Adipose tissue (tissue), 3 donors: Measurements from ENCODE around the gene OR4M1. TPM values are rescaled to one million over a fixed set of nuclear protein-coding genes. Genes with fewer than 3 reads are reported as not detected.
"Not testable (repeated sequence)": the region's sequence is repeated elsewhere in the genome, so short reads cannot be mapped to it uniquely, and the experiment has no call there.

Experiments used
- H3K27ac ChIP-seq: one replicate; pipeline ENCODE4 v1.5.1; 2013; ENCODE audit warnings: low read depth, low read length
- WGBS, 3 donors: extraction: QIAGEN DNeasy Blood & Tissue Kit; methylation state at CpG; one replicate each; pipeline ENCODE4 v1.1.7; 2013; 5-methylcytosine and 5-hydroxymethylcytosine counted together
- polyA plus RNA-seq, 3 donors: library from polyadenylated mRNA; stranded (reverse); fragments of 200-250 nt; gene quantifications; one replicate each; pipeline ENCODE4 v1.2.3, GENCODE V29; 2013
- donor health status: healthy with polysubstance abuse.
- donor health status: Bipolar disorder and iron deficiency.
- donor health status: healthy.

Gene OR4M1
- polyA plus RNA-seq, 3 donors: not detected

DNA sequence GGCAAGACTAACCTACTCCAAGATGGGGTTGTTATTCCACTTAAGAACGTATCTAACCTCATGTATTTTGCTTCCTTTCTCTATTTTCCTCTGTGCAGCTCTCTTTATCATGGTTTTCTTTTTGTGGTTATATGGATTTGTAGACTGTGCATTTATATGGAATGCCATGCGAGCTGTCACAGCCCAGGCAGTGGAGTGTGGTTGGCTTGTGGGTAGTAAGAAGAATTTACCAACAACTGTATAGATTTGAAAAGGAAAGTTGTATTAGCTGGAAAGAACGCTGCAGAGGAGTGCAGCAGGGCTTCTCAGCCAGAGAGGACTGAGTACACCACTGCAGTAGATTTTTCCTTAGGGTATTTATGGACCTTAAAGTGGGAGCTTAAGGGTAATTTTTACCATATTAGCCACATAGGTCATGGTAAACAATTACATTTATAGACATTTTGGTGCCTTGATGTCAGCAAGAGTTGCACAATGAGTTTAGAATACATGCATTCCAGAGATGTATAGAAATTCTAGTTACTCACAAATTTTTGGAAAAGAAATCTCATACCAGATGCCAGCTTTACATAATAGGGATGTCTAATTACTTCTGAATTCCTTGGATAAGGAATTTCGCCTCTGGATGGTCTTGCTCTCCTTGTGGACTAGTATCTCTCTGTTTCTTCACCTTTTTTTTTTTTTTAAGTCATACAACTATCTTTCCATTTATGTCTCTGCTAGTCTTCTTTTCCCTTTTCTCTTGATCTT, 40.0 kb downstream of the OR4M1 start:
- 49 to 59% (median 55%) methylated on average over 4 of the region's 4 CpGs for WGBS, 3 donors
- H3K27ac ChIP-seq: not testable (repeated sequence)

- not testable (repeated sequence) for H3K27ac ChIP-seq
- 31 to 70% (median 65%) methylated on average over 1 of the region's 1 CpG for WGBS, 3 donors
Observed at GRCh38 chr14:19819879-19820278, 46.6 kb downstream of the OR4M1 start.

- WGBS, 3 donors: 58 to 73% (median 69%) methylated on average over 6 of the region's 6 CpGs
- H3K27ac ChIP-seq: not testable (repeated sequence)
Observed at GRCh38 chr14:19821016-19821415, 47.7 kb downstream of the OR4M1 start.

DNA sequence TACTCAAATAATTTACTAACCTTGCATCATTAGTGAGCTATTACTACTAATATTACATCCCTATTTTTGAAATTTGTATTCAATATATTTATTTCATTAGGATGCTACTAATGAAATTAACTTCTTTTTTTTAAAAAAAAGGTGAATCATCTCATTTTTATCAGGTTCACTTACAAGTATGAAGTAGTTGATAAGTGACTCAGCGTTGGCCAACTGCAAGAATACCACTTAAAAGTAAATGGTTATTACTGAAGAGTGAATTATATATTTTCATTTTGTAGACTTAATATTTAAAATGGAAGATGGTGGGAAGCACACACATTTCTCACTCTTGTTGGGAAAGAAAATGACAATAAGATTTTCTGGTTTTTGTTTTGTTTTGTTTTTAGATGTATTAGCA, 49.9 kb downstream of the OR4M1 start:
- 32 to 51% (median 49%) methylated on average over 1 of the region's 1 CpG for WGBS, 3 donors
- no peak overlapping the region for H3K27ac ChIP-seq

- WGBS, 3 donors: 19 to 30% (median 30%) methylated on average over 1 of the region's 1 CpG
Observed at GRCh38 chr14:19823765-19824164, 50.5 kb downstream of the OR4M1 start.

DNA sequence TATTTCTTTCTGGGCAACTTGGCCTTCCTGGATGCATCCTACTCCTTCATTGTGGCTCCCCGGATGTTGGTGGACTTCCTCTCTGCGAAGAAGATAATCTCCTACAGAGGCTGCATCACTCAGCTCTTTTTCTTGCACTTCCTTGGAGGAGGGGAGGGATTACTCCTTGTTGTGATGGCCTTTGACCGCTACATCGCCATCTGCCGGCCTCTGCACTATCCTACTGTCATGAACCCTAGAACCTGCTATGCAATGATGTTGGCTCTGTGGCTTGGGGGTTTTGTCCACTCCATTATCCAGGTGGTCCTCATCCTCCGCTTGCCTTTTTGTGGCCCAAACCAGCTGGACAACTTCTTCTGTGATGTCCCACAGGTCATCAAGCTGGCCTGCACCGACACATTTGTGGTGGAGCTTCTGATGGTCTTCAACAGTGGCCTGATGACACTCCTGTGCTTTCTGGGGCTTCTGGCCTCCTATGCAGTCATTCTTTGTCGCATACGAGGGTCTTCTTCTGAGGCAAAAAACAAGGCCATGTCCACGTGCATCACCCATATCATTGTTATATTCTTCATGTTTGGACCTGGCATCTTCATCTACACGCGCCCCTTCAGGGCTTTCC, 54.4 kb downstream of the OR4M1 start:
- H3K27ac ChIP-seq: not testable (repeated sequence)
- WGBS, 3 donors: 44 to 58% (median 55%) methylated on average over 12 of the region's 12 CpGs

More at GRCh38 chr14:19823765-19824164, 50.5 kb downstream of the OR4M1 start:
- no peak overlapping the region for H3K27ac ChIP-seq

DNA sequence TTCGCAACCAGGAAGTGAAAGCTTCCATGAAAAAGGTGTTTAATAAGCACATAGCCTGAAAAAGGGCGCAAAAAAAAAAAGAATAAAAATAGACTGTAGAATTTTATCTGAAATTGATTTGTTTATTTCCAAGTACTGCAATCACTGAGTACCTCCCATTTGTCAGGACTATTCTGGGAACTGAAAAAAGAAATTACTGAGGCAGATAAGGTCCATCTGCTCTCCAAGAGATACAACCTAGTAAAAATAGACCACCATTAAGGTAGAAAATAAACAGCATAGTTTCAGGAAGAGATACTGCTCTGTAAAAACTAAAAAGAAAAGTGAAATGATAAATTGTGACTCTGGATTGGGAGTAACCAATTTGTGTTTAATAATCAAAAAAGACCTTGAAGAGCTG, 55.0 kb downstream of the OR4M1 start:
- WGBS, 3 donors: 57 to 87% (median 84%) methylated on average over 2 of the region's 2 CpGs
- H3K27ac ChIP-seq: no peak overlapping the region

Other genes starting within 250 kb of the OR4M1 start
- gene OR11H2, start 59.6 kb upstream of the OR4M1 start, polyA plus RNA-seq: not detected
- not detected for gene OR4Q3, start 29.9 kb upstream of the OR4M1 start, polyA plus RNA-seq
- gene OR4N2, start 30.3 kb downstream of the OR4M1 start, polyA plus RNA-seq: not detected
- gene OR4K2, start 101.6 kb downstream of the OR4M1 start, polyA plus RNA-seq: not detected
- not detected for gene OR4K5, start 147.1 kb downstream of the OR4M1 start, polyA plus RNA-seq
- not detected for gene OR4K1, start 157.4 kb downstream of the OR4M1 start, polyA plus RNA-seq
- not detected for gene OR4K15, start 202.1 kb downstream of the OR4M1 start, polyA plus RNA-seq
- not detected for gene OR4Q2, start 228.7 kb downstream of the OR4M1 start, polyA plus RNA-seq
- not detected for gene OR4K14, start 245.8 kb downstream of the OR4M1 start, polyA plus RNA-seq